Esophagus squamous epithelium (tissue), 5 donors: ENCODE data around the gene TLDC2. TPM values are rescaled to one million over a fixed set of nuclear protein-coding genes. Genes with fewer than 3 reads are reported as not detected.

ENCODE experiments used
- DNase-seq: peaks from one replicate; lab custom pipeline; 2025; lab: John Stamatoyannopoulos, UW
- H3K27ac ChIP-seq, 4 donors: fragments of 200-600 bp; sonication (generic); one replicate each; pipeline ENCODE4 v1.5.1; 2016 to 2019; ENCODE audit warnings: mild to moderate bottlenecking in 1 of 4
- H3K27me3 ChIP-seq, 4 donors: fragments of 200-600 bp; sonication (generic); 1 replicate in 3 of 4; 2 replicates in 1 of 4; pipeline versions ENCODE4 v1.5.1 to v1.6.0; 2017 to 2021; ENCODE audit warnings: antibody characterized with exemption in 1 of 4
- H3K36me3 ChIP-seq, 3 donors: fragments of 200-600 bp; sonication (generic); one replicate each; pipeline ENCODE4 v1.5.1; 2016 to 2019
- H3K4me1 ChIP-seq, 3 donors: fragments of 200-600 bp; sonication (generic); one replicate each; pipeline ENCODE4 v1.5.1; 2017 to 2019
- H3K4me3 ChIP-seq, 4 donors: fragments of 200-600 bp; sonication (generic); 1 replicate in 3 of 4; 2 replicates in 1 of 4; pipeline ENCODE4 v1.5.1; 2016 to 2019; ENCODE audit warnings: mild to moderate bottlenecking in 2 of 4, moderate library complexity in 1 of 4
- H3K9me3 ChIP-seq, 3 donors: fragments of 200-600 bp; sonication (generic); one replicate each; pipeline ENCODE4 v1.5.1; 2016 to 2019
- POLR2A ChIP-seq, 4 donors: fragments of 450-650 bp; IDR thresholded peaks; one replicate each; pipeline ENCODE4 v1.6.1; 2017; ENCODE audit warnings: antibody characterized with exemption in 4 of 4, mild to moderate bottlenecking in 4 of 4, moderate library complexity in 3 of 4
- WGBS, 2 donors: methylation state at CpG; one replicate each; pipeline ENCODE4 v1.1.5; 2018; 5-methylcytosine and 5-hydroxymethylcytosine counted together
- intact Hi-C: fragments of 100-400 bp; cut with DNase I; formaldehyde crosslinking; loops from one replicate; pipeline ENCODE4 v1.15.0; 2022
- total RNA-seq, 4 donors: library from RNA; depleted of rRNA; stranded (reverse); fragments of >200 nt; gene quantifications; one replicate each; pipeline ENCODE4 v1.1.0, GENCODE V29; 2016
- TF ChIP-seq, protein P1 (sequence below), 6 experiments: fragments of 450-650 bp in 4 of 6; fragments of 200-600 bp in 2 of 6; sonication (generic) in 2 of 6; IDR thresholded peaks; one replicate each; pipeline ENCODE4 v1.5.1; 2016 to 2019; ENCODE audit warnings: antibody characterized with exemption in 6 of 6, mild to moderate bottlenecking in 4 of 6, moderate library complexity in 4 of 6
- donor health status: DM: yes; HTN: yes; CAD: no.

The TLDC2 gene
- total RNA-seq, 4 donors from 2014 or later, result 0.53 to 1.1 TPM; not detected in 2

GRCh38 chr20:36883977-36884535, 8.1 kb downstream of the TLDC2 start:
- Histone ChIP-seq H3K4me3 (no peak overlapping the region), H3K27me3 (no peaks in the 10 kb centered on the region), H3K36me3 (peaks cover 0 to 4% (median 0%) of the 10 kb centered on the region in 3 donors), H3K4me1 (peaks cover 0 to 23% (median 9%) of the 10 kb centered on the region in 3 donors), H3K9me3 (no peaks in the 10 kb centered on the region), H3K27ac (no peak overlapping the region)
- no peak for DNase-seq
- WGBS, 2 donors, result 67 to 74% methylated on average over 6 of the region's 6 CpGs
- intact Hi-C loops, result no loop called here
- no peak for TF ChIP-seq POLR2A (IDR thresholded peaks at IDR 0.05)
- TF ChIP-seq, protein P1, sequence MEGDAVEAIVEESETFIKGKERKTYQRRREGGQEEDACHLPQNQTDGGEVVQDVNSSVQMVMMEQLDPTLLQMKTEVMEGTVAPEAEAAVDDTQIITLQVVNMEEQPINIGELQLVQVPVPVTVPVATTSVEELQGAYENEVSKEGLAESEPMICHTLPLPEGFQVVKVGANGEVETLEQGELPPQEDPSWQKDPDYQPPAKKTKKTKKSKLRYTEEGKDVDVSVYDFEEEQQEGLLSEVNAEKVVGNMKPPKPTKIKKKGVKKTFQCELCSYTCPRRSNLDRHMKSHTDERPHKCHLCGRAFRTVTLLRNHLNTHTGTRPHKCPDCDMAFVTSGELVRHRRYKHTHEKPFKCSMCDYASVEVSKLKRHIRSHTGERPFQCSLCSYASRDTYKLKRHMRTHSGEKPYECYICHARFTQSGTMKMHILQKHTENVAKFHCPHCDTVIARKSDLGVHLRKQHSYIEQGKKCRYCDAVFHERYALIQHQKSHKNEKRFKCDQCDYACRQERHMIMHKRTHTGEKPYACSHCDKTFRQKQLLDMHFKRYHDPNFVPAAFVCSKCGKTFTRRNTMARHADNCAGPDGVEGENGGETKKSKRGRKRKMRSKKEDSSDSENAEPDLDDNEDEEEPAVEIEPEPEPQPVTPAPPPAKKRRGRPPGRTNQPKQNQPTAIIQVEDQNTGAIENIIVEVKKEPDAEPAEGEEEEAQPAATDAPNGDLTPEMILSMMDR (IDR thresholded peaks at IDR 0.05), result no peak

- Histone ChIP-seq H3K4me1 (peaks cover 0 to 23% (median 9%) of the 10 kb centered on the region in 3 donors), H3K27me3 (no peaks in the 10 kb centered on the region), H3K9me3 (no peaks in the 10 kb centered on the region), H3K4me3 (no peak overlapping the region), H3K36me3 (peaks cover 0 to 17% (median 0%) of the 10 kb centered on the region in 3 donors), H3K27ac (no peak overlapping the region)
- TF ChIP-seq, protein P1 (IDR thresholded peaks at IDR 0.05), result no peak
- no peak for TF ChIP-seq POLR2A (IDR thresholded peaks at IDR 0.05)
- intact Hi-C loops, result no loop called here
- DNase-seq, result no peak
- WGBS, 2 donors, result 65 to 66% methylated on average over 8 of the region's 8 CpGs
Measured at GRCh38 chr20:36885356-36885755, 9.4 kb downstream of the TLDC2 start.

DNA sequence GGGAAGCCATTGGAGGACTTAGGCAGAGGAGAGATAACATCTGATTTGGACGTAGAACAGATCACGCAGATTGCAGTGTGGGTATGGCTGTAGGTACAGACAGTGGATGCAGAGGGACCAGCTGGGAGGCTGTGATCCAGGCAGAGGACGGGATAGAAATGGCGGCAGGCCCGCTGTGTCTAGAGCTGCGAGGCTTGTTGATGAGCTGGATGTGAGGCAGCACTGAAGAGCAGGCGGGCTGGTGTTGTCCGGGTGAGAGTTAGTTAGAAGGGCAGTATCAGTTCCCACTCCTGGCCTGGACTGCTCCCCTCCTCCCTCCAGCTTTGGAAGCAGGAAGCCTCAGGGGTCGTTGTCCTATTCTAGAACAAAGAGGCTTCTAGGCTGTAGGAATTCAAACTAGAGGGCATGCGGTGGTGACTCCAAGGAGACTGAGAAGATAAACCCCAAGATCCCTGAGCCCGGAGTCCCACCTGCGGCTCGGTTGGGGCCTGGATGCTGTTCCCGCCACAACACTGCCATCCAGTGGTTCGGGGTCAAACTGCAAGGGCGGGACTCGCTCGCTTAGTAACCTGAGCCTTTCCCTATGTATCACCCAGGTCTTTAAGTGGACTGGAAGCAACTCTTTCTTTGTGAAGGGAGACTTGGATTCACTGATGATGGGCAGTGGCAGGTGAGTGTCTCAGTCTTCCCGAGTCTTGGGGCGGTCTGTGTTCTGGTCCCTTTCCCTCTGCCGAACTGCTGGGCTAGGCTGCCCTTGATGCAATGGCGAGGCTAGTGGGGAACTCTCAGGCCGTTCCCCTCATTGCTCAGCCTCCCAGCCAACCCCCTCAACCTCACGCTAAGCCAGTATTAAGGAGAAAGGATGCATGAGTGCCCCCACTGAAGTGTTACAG, 11.2 kb downstream of the TLDC2 start:
- TF ChIP-seq POLR2A (IDR thresholded peaks at IDR 0.05), result no peak
- TF ChIP-seq, protein P1 (IDR thresholded peaks at IDR 0.05), result peak; percentile 87 to 97 (median 96)
- Histone ChIP-seq H3K27me3 (no peaks in the 10 kb centered on the region), H3K4me1 (peaks cover 0 to 23% (median 9%) of the 10 kb centered on the region in 3 donors), H3K4me3 (no peak overlapping the region), H3K9me3 (no peaks in the 10 kb centered on the region), H3K27ac (peak overlapping the region in 3 of 4 donors; percentile 12 to 41 (median 38)), H3K36me3 (peaks cover 0 to 35% (median 15%) of the 10 kb centered on the region in 3 donors)
- WGBS, 2 donors, result 22 to 26% methylated on average over 12 to 20 of the region's 24 CpGs
- intact Hi-C loops, result no loop called here
- no peak for DNase-seq

GRCh38 chr20:36887752-36888090, 11.8 kb downstream of the TLDC2 start:
- Histone ChIP-seq H3K27ac (peak overlapping the region in 3 of 4 donors; percentile 12 to 41 (median 38)), H3K9me3 (no peaks in the 10 kb centered on the region), H3K27me3 (no peaks in the 10 kb centered on the region), H3K4me1 (peaks cover 0 to 23% (median 9%) of the 10 kb centered on the region in 3 donors), H3K36me3 (peaks cover 0 to 41% (median 19%) of the 10 kb centered on the region in 3 donors), H3K4me3 (no peak overlapping the region)
- TF ChIP-seq, protein P1 (IDR thresholded peaks at IDR 0.05), result no peak
- DNase-seq, result no peak
- intact Hi-C loops, result no loop called here
- 47% methylated on average over 6 of the region's 6 CpGs for WGBS, 2 donors
